Subcutaneous adipose tissue (tissue), 4 donors: ENCODE measurements around the gene ANKRD50. TPM values are rescaled to one million over a fixed set of nuclear protein-coding genes. Genes with fewer than 3 reads are reported as not detected.

Experiments used
- CTCF ChIP-seq: fragments of 450-650 bp; IDR thresholded peaks from one replicate; pipeline ENCODE4 v1.5.1; 2016; ENCODE audit warnings: low read depth, mild to moderate bottlenecking, control low read depth, antibody characterized with exemption, moderate library complexity
- total RNA-seq, 4 donors: library from RNA; depleted of rRNA; stranded (reverse); fragments of >200 nt; gene quantifications; one replicate each; pipeline ENCODE4 v1.1.0, GENCODE V29; 2016

The ANKRD50 gene
- total RNA-seq, result 10 to 100 TPM; 12.6 to 18.0 (median 16.0) TPM

GRCh38 chr4:124712372-124713184 is at the start of gene ANKRD50:
TSS of gene ANKRD50 (minus strand) at chr4:124712732. CDS start at chr4:124710511, 2,221 bp downstream.
- no peak for TF ChIP-seq CTCF

- TF ChIP-seq CTCF, result no peak
These were observed 44.6 kb upstream of the ANKRD50 start for GRCh38 chr4:124757126-124757525.

- TF ChIP-seq CTCF, result no peak
These were observed 42.1 kb upstream of the ANKRD50 start for GRCh38 chr4:124754681-124755080.

GRCh38 chr4:124753941-124754581 is 41.5 kb upstream of the ANKRD50 start:
- TF ChIP-seq CTCF, result no peak

- TF ChIP-seq CTCF, result no peak
These were observed 36.9 kb upstream of the ANKRD50 start for GRCh38 chr4:124749421-124749820.

- TF ChIP-seq CTCF, result no peak
These were observed 36.4 kb upstream of the ANKRD50 start for GRCh38 chr4:124748965-124749364.

- TF ChIP-seq CTCF, result no peak
These were observed 33.7 kb upstream of the ANKRD50 start for GRCh38 chr4:124745985-124746801.
